HepG2 (cell line): ENCODE measurements around the gene FRMD4A. TPM values are rescaled to one million over a fixed set of nuclear protein-coding genes. Genes with fewer than 3 reads are reported as not detected.

Experiments used
- AHDC1 ChIP-seq: sonication (generic); formaldehyde crosslinking; IDR thresholded peaks from 2 replicates; pipeline ENCODE4 v1.5.1; 2020; ENCODE audit warnings: mild to moderate bottlenecking, missing genetic modification reagents, borderline replicate concordance
- BCL6 ChIP-seq: IDR thresholded peaks from 2 replicates; pipeline ENCODE4 v1.6.1; 2016; ENCODE audit warnings: missing genetic modification reagents, missing compliant biosample characterization
- KAT8 ChIP-seq: IDR thresholded peaks from 2 replicates; pipeline ENCODE4 v1.6.1; 2016; ENCODE audit warnings: missing genetic modification reagents, missing compliant biosample characterization
- MED1 ChIP-seq: sonication (generic); formaldehyde crosslinking; IDR thresholded peaks from 2 replicates; pipeline ENCODE4 v1.4.0; 2020; ENCODE audit warnings: missing genetic modification reagents
- PHF8 ChIP-seq: sonication (generic); formaldehyde crosslinking; IDR thresholded peaks from 2 replicates; pipeline ENCODE4 v1.5.0; 2020; ENCODE audit warnings: missing genetic modification reagents
- PLRG1 ChIP-seq: fragments of 450-650 bp; conservative IDR thresholded peaks from 2 replicates; pipeline ENCODE4 v1.6.1; 2016
- RBAK ChIP-seq: sonication (generic); formaldehyde crosslinking; IDR thresholded peaks from 2 replicates; pipeline ENCODE4 v1.5.1; 2020; ENCODE audit warnings: mild to moderate bottlenecking, missing genetic modification reagents
- STAT5B ChIP-seq: sonication (generic); formaldehyde crosslinking; IDR thresholded peaks from 2 replicates; pipeline ENCODE4 v1.4.0; 2020; ENCODE audit warnings: missing genetic modification reagents
- ZFP36 ChIP-seq: fragments of 150-350 bp; IDR thresholded peaks from 2 replicates; pipeline ENCODE4 v1.6.1; 2018; ENCODE audit warnings: borderline replicate concordance, low read length, low read depth; ENCODE audit not compliant: partially characterized antibody
- ZKSCAN5 ChIP-seq: sonication (generic); formaldehyde crosslinking; IDR thresholded peaks from 2 replicates; pipeline ENCODE4 v1.5.1; 2020; ENCODE audit warnings: mild to moderate bottlenecking, missing genetic modification reagents
- ZNF484 ChIP-seq: sonication (generic); formaldehyde crosslinking; IDR thresholded peaks from 2 replicates; pipeline ENCODE4 v1.5.1; 2020; ENCODE audit warnings: mild to moderate bottlenecking, low read depth, missing genetic modification reagents, borderline replicate concordance
- ZNF510 ChIP-seq: sonication (generic); formaldehyde crosslinking; IDR thresholded peaks from 2 replicates; pipeline ENCODE4 v1.4.0; 2020; ENCODE audit warnings: low read depth, mild to moderate bottlenecking, missing genetic modification reagents
- ZNF672 ChIP-seq: sonication (generic); formaldehyde crosslinking; IDR thresholded peaks from 2 replicates; pipeline ENCODE4 v1.8.1; 2022; ENCODE audit warnings: missing genetic modification reagents
- polyA plus RNA-seq, 8 experiments: library from polyadenylated mRNA; depleted of rRNA in 3 of 8; stranded (reverse) in 7 of 8; unstranded in 1 of 8; fragments of >200 nt; fragmentation: Illumina TruSeq in 4 of 8; extraction: Trizol in 4 of 8; gene quantifications; 2 replicates each; pipeline versions ENCODE4 v1.2.1 to v1.2.3, GENCODE V29; 2011 to 2016; ENCODE audit warnings: low read depth in 4 of 8, missing spikeins in 1 of 8, mixed read lengths in 1 of 8; ENCODE audit not compliant: insufficient read depth in 1 of 8
- total RNA-seq, 5 experiments: library from RNA; depleted of rRNA; stranded (reverse); fragments of >200 nt; fragmentation: Illumina TruSeq; extraction: Trizol; gene quantifications; 2 replicates each; pipeline ENCODE4 v1.2.3, GENCODE V29; 2016; ENCODE audit warnings: low read depth in 1 of 5
- TF ChIP-seq, protein P1 (sequence below): fragments of 450-650 bp; IDR thresholded peaks from 2 replicates; pipeline ENCODE4 v1.6.1; 2016
- TF ChIP-seq, protein P2 (sequence below): sonication (generic); formaldehyde crosslinking; IDR thresholded peaks from 2 replicates; pipeline ENCODE4 v1.5.0; 2020; ENCODE audit warnings: missing genetic modification reagents
- TF ChIP-seq, protein P3 (sequence below): sonication (generic); formaldehyde crosslinking; IDR thresholded peaks from 2 replicates; pipeline ENCODE4 v1.5.1; 2020; ENCODE audit warnings: mild to moderate bottlenecking, missing genetic modification reagents, moderate library complexity

FRMD4A gene
- total and polyA plus RNA-seq, 2 of the 13 experiments (the other 11 are each of a cell fraction or from before 2014, with no cell fraction given) = 0.09 to 0.26 TPM

DNA sequence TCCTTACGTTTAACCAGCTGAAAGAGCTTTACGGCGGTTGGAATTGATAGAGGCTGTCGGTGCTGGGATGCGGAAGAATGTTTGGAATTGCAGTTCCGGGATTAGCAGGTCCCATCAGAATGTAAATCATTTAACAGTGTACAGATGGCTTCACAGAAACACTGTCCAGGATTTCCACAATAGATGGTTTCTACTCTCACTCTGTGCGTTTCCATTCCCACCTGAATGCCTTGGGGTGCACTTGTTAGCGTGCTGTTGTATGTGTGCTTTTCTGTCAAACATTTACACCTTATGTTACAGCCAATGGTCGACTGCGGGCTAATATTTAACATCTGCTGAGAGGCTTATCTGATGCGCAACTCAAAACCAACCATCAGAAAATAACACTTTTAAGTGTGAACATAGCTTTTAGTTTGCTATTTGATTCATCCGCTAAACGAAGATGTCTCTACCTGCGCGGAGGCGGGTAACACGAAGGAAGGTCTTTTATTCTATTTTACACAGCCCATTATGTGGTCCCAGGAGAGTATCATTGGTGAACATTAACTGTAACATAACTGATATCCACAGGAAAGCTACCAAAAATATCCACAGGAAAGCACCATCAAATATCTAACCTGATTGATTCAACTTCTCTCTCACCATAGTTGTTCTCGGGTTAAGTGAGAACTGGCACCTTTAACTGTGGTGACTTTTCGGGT, 564.9 kb downstream of the FRMD4A start (continued):
- peak; percentile 77; the same call in 1 of the 2 replicates for TF ChIP-seq AHDC1 (CRISPR knock-in tag)
- TF ChIP-seq ZNF672 = no peak
- TF ChIP-seq STAT5B = no peak
- TF ChIP-seq ZFP36 = no peak
- no peak for TF ChIP-seq PLRG1
- TF ChIP-seq, protein P1, sequence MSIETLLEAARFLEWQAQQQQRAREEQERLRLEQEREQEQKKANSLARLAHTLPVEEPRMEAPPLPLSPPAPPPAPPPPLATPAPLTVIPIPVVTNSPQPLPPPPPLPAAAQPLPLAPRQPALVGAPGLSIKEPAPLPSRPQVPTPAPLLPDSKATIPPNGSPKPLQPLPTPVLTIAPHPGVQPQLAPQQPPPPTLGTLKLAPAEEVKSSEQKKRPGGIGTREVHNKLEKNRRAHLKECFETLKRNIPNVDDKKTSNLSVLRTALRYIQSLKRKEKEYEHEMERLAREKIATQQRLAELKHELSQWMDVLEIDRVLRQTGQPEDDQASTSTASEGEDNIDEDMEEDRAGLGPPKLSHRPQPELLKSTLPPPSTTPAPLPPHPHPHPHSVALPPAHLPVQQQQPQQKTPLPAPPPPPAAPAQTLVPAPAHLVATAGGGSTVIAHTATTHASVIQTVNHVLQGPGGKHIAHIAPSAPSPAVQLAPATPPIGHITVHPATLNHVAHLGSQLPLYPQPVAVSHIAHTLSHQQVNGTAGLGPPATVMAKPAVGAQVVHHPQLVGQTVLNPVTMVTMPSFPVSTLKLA = no peak
- peak; percentile 71; the same call in 1 of the 2 replicates for TF ChIP-seq RBAK
- TF ChIP-seq, protein P2, sequence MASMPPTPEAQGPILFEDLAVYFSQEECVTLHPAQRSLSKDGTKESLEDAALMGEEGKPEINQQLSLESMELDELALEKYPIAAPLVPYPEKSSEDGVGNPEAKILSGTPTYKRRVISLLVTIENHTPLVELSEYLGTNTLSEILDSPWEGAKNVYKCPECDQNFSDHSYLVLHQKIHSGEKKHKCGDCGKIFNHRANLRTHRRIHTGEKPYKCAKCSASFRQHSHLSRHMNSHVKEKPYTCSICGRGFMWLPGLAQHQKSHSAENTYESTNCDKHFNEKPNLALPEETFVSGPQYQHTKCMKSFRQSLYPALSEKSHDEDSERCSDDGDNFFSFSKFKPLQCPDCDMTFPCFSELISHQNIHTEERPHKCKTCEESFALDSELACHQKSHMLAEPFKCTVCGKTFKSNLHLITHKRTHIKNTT (CRISPR knock-in tag) = no peak
- no peak for TF ChIP-seq PHF8 (CRISPR knock-in tag)
- TF ChIP-seq, protein P3, sequence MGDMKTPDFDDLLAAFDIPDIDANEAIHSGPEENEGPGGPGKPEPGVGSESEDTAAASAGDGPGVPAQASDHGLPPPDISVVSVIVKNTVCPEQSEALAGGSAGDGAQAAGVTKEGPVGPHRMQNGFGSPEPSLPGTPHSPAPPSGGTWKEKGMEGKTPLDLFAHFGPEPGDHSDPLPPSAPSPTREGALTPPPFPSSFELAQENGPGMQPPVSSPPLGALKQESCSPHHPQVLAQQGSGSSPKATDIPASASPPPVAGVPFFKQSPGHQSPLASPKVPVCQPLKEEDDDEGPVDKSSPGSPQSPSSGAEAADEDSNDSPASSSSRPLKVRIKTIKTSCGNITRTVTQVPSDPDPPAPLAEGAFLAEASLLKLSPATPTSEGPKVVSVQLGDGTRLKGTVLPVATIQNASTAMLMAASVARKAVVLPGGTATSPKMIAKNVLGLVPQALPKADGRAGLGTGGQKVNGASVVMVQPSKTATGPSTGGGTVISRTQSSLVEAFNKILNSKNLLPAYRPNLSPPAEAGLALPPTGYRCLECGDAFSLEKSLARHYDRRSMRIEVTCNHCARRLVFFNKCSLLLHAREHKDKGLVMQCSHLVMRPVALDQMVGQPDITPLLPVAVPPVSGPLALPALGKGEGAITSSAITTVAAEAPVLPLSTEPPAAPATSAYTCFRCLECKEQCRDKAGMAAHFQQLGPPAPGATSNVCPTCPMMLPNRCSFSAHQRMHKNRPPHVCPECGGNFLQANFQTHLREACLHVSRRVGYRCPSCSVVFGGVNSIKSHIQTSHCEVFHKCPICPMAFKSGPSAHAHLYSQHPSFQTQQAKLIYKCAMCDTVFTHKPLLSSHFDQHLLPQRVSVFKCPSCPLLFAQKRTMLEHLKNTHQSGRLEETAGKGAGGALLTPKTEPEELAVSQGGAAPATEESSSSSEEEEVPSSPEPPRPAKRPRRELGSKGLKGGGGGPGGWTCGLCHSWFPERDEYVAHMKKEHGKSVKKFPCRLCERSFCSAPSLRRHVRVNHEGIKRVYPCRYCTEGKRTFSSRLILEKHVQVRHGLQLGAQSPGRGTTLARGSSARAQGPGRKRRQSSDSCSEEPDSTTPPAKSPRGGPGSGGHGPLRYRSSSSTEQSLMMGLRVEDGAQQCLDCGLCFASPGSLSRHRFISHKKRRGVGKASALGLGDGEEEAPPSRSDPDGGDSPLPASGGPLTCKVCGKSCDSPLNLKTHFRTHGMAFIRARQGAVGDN (CRISPR knock-in tag) = no peak
- no peak for TF ChIP-seq MED1 (CRISPR knock-in tag)
- no peak for TF ChIP-seq ZKSCAN5 (CRISPR knock-in tag)
- no peak for TF ChIP-seq KAT8 (CRISPR knock-in tag)
- no peak for TF ChIP-seq ZNF484 (CRISPR knock-in tag)
- TF ChIP-seq BCL6 (CRISPR knock-in tag) = peak; percentile 91
- no peak for TF ChIP-seq ZNF510 (CRISPR knock-in tag)
